Large intestine (tissue), 3 donors: ENCODE measurements around the gene TNRC6B. TPM values are rescaled to one million over a fixed set of nuclear protein-coding genes. Genes with fewer than 3 reads are reported as not detected.

Experiments used
- DNase-seq, 2 donors: peaks; one replicate each; pipeline versions ENCODE4 v3.0.0 to v3.0.0-alpha.2; 2013
- H3K27ac ChIP-seq: one replicate; pipeline ENCODE4 v1.5.1; 2013; ENCODE audit warnings: low read length
- H3K27me3 ChIP-seq: 2 replicates; pipeline ENCODE4 v1.6.1; 2013; ENCODE audit warnings: low read length; ENCODE audit not compliant: control insufficient read depth, insufficient read depth
- H3K36me3 ChIP-seq: 2 replicates; pipeline ENCODE4 v1.6.1; 2013; ENCODE audit warnings: low read length; ENCODE audit not compliant: control insufficient read depth, insufficient read depth
- H3K4me1 ChIP-seq: one replicate; pipeline ENCODE4 v1.6.1; 2013; ENCODE audit warnings: low read length; ENCODE audit not compliant: control insufficient read depth, insufficient read depth
- H3K4me3 ChIP-seq: one replicate; pipeline ENCODE4 v1.5.1; 2013; ENCODE audit warnings: low read length
- H3K9me3 ChIP-seq: one replicate; pipeline ENCODE4 v1.6.1; 2013; ENCODE audit warnings: mild to moderate bottlenecking, low read depth, low read length, moderate library complexity; ENCODE audit not compliant: control insufficient read depth
- WGBS: methylation state at CpG from one replicate; pipeline ENCODE4 v1.1.5; 2013; ENCODE audit warnings: low lambda C conversion rate; ENCODE audit not compliant: insufficient coverage; 5-methylcytosine and 5-hydroxymethylcytosine counted together
- polyA plus RNA-seq: library from polyadenylated mRNA; unstranded; fragments of 120-200 nt; gene quantifications from one replicate; pipeline ENCODE4 v1.2.1, GENCODE V29; 2013

TNRC6B gene
- polyA plus RNA-seq, 1 donor: 8.3 TPM

- DNase-seq: no peak
- no peaks in the 10 kb centered on the region for H3K4me1 ChIP-seq
Observed at GRCh38 chr22:40239345-40239683, 61.6 kb downstream of the TNRC6B start.

GRCh38 chr22:40240160-40240559 is 62.4 kb downstream of the TNRC6B start:
- Histone ChIP-seq H3K36me3 (peaks cover 8% of the 10 kb centered on the region), H3K4me3 (no peak overlapping the region), H3K27ac (no peak overlapping the region), H3K27me3 (no peaks in the 10 kb centered on the region), H3K4me1 (no peaks in the 10 kb centered on the region), H3K9me3 (no peaks in the 10 kb centered on the region)
- WGBS: 60% methylated on average over 1 of the region's 3 CpGs
- DNase-seq: no peak

More at GRCh38 chr22:40239345-40239683, 61.6 kb downstream of the TNRC6B start:
- WGBS: 100% methylated on average over 1 of the region's 4 CpGs
- H3K36me3 ChIP-seq: peaks cover 8% of the 10 kb centered on the region
- no peaks in the 10 kb centered on the region for H3K27me3 ChIP-seq
- no peaks in the 10 kb centered on the region for H3K9me3 ChIP-seq
- no peak overlapping the region for H3K27ac ChIP-seq
- no peak overlapping the region for H3K4me3 ChIP-seq

- H3K27ac ChIP-seq: no peak overlapping the region
- H3K36me3 ChIP-seq: peaks cover 8% of the 10 kb centered on the region
- H3K4me1 ChIP-seq: no peaks in the 10 kb centered on the region
Observed at GRCh38 chr22:40240686-40241085, 63.0 kb downstream of the TNRC6B start.

GRCh38 chr22:40241200-40241763 is 63.6 kb downstream of the TNRC6B start:
- H3K27ac ChIP-seq: no peak overlapping the region
- no peaks in the 10 kb centered on the region for H3K9me3 ChIP-seq
- H3K27me3 ChIP-seq: no peaks in the 10 kb centered on the region
- H3K4me3 ChIP-seq: no peak overlapping the region
- H3K4me1 ChIP-seq: no peaks in the 10 kb centered on the region
- no peak for DNase-seq
- WGBS: no CpG with 5 or more reads among the region's 3 CpGs
- peaks cover 11% of the 10 kb centered on the region for H3K36me3 ChIP-seq

More at GRCh38 chr22:40240686-40241085, 63.0 kb downstream of the TNRC6B start:
- no peak for DNase-seq
- no peaks in the 10 kb centered on the region for H3K9me3 ChIP-seq
- no peak overlapping the region for H3K4me3 ChIP-seq
- H3K27me3 ChIP-seq: no peaks in the 10 kb centered on the region

- Histone ChIP-seq H3K27me3 (no peaks in the 10 kb centered on the region), H3K36me3 (peaks cover 12% of the 10 kb centered on the region), H3K4me1 (no peaks in the 10 kb centered on the region), H3K9me3 (no peaks in the 10 kb centered on the region), H3K27ac (no peak overlapping the region), H3K4me3 (no peak overlapping the region)
- DNase-seq: no peak
- no CpG with 5 or more reads among the region's 2 CpGs for WGBS
Observed at GRCh38 chr22:40243891-40244290, 66.2 kb downstream of the TNRC6B start.

- H3K27ac ChIP-seq: no peak overlapping the region
Observed at GRCh38 chr22:40244586-40244985, 66.9 kb downstream of the TNRC6B start.

GRCh38 chr22:40247976-40248375 is 70.3 kb downstream of the TNRC6B start:
- no peak overlapping the region for H3K4me3 ChIP-seq
- H3K4me1 ChIP-seq: no peaks in the 10 kb centered on the region
- H3K27ac ChIP-seq: no peak overlapping the region
- peaks cover 16% of the 10 kb centered on the region for H3K36me3 ChIP-seq
- no peaks in the 10 kb centered on the region for H3K27me3 ChIP-seq
- no peak for DNase-seq
- H3K9me3 ChIP-seq: no peaks in the 10 kb centered on the region
- WGBS: no CpG with 5 or more reads among the region's 6 CpGs

More at GRCh38 chr22:40244586-40244985, 66.9 kb downstream of the TNRC6B start:
- Histone ChIP-seq H3K4me3 (no peak overlapping the region), H3K36me3 (peaks cover 14% of the 10 kb centered on the region), H3K9me3 (no peaks in the 10 kb centered on the region), H3K27me3 (no peaks in the 10 kb centered on the region), H3K4me1 (no peaks in the 10 kb centered on the region)
- no CpG with 5 or more reads among the region's 3 CpGs for WGBS
- no peak for DNase-seq

GRCh38 chr22:40249286-40249685 is 71.6 kb downstream of the TNRC6B start:
- DNase-seq: no peak
- no CpG with 5 or more reads among the region's 3 CpGs for WGBS
- H3K4me1 ChIP-seq: no peaks in the 10 kb centered on the region

GRCh38 chr22:40250608-40251007 is 72.9 kb downstream of the TNRC6B start:
- DNase-seq: no peak
- H3K36me3 ChIP-seq: peaks cover 21% of the 10 kb centered on the region
- no CpG with 5 or more reads among the region's 3 CpGs for WGBS

More at GRCh38 chr22:40249286-40249685, 71.6 kb downstream of the TNRC6B start:
- Histone ChIP-seq H3K27me3 (no peaks in the 10 kb centered on the region), H3K36me3 (peaks cover 16% of the 10 kb centered on the region), H3K9me3 (no peaks in the 10 kb centered on the region), H3K27ac (no peak overlapping the region), H3K4me3 (no peak overlapping the region)

GRCh38 chr22:40251106-40251505 is 73.4 kb downstream of the TNRC6B start:
- Histone ChIP-seq H3K36me3 (peaks cover 19% of the 10 kb centered on the region), H3K27me3 (no peaks in the 10 kb centered on the region), H3K4me1 (no peaks in the 10 kb centered on the region), H3K4me3 (no peak overlapping the region), H3K27ac (no peak overlapping the region), H3K9me3 (no peaks in the 10 kb centered on the region)
- WGBS: 92% methylated on average over 1 of the region's 4 CpGs
- DNase-seq: no peak

More at GRCh38 chr22:40250608-40251007, 72.9 kb downstream of the TNRC6B start:
- no peak overlapping the region for H3K4me3 ChIP-seq
- no peaks in the 10 kb centered on the region for H3K9me3 ChIP-seq
- H3K27me3 ChIP-seq: no peaks in the 10 kb centered on the region
- H3K4me1 ChIP-seq: no peaks in the 10 kb centered on the region
- H3K27ac ChIP-seq: no peak overlapping the region

GRCh38 chr22:40252146-40252545 is 74.4 kb downstream of the TNRC6B start:
- Histone ChIP-seq H3K4me3 (no peak overlapping the region), H3K36me3 (peaks cover 11% of the 10 kb centered on the region), H3K27ac (no peak overlapping the region), H3K4me1 (no peaks in the 10 kb centered on the region), H3K27me3 (no peaks in the 10 kb centered on the region), H3K9me3 (no peaks in the 10 kb centered on the region)
- WGBS: 92% methylated on average over 2 of the region's 2 CpGs
- no peak for DNase-seq
